ENCODE data around the gene TRAPPC3.

Gene TRAPPC3

GRCh38 chr1:36142121-36142520 is 7.2 kb downstream of the TRAPPC3 start:
- Histone ChIP-seq H3K9me3 (ENCODE audit: control insufficient read depth, low read length) (no peaks in the 10 kb centered on the region), H3K4me2 (ENCODE audit: low read length, poor library complexity, severe bottlenecking) (no peak overlapping the region), H3K27ac (ENCODE audit: low read length, poor library complexity, severe bottlenecking) (no peak overlapping the region), H3K4me3 (ENCODE audit: insufficient read depth in 1 of 2, low read depth in 1 of 2, low read length in 2 of 2) (no peak overlapping the region), H3K79me1 (replicated peaks; ENCODE audit: low read length, poor library complexity, severe bottlenecking) (peaks cover 25% of the 10 kb centered on the region), H2BK120ac (ENCODE audit: low read depth, low read length) (no peak overlapping the region), H3K4me1 (ENCODE audit: control insufficient read depth, insufficient read depth, low read depth, low read length) (peaks cover 1% of the 10 kb centered on the region), H3K9ac (ENCODE audit: low read length) (no peak overlapping the region), H3K36me3 (ENCODE audit: control insufficient read depth in 1 of 2, insufficient read depth in 2 of 2, low read depth in 1 of 2, low read length in 2 of 2) (peaks cover 18 to 38% of the 10 kb centered on the region in 2 experiments), H2AK5ac (ENCODE audit: low read length, severe bottlenecking) (no peak overlapping the region), H2BK12ac (ENCODE audit: low read length in 2 of 2) (no peak overlapping the region), H3K14ac (ENCODE audit: low read length in 2 of 2) (no peak overlapping the region), H4K91ac (ENCODE audit: low read length) (no peak overlapping the region), H2AFZ (ENCODE audit: low read depth, low read length) (no peak overlapping the region), H2BK5ac (ENCODE audit: low read depth, low read length, poor library complexity, severe bottlenecking) (no peak overlapping the region), H3K4ac (ENCODE audit: low read depth in 1 of 2, low read length in 2 of 2) (no peak overlapping the region), H3K18ac (ENCODE audit: low read depth in 1 of 2, low read length in 2 of 2) (no peak overlapping the region), H3K27me3 (ENCODE audit: control insufficient read depth in 1 of 2, insufficient read depth in 1 of 2, low read length in 2 of 2) (no peaks in the 10 kb centered on the region), H2BK15ac (ENCODE audit: low read depth, poor library complexity, severe bottlenecking) (no peak overlapping the region), H3K23ac (ENCODE audit: low read length in 2 of 2) (no peak overlapping the region), H4K8ac (ENCODE audit: low read length) (no peak overlapping the region)
- no peak for DNase-seq
- WGBS, result 54% methylated on average over 1 of the region's 1 CpG

GRCh38 chr1:36139521-36139920 is 9.8 kb downstream of the TRAPPC3 start:
- peaks cover 23% of the 10 kb centered on the region for H3K79me1 ChIP-seq (replicated peaks; ENCODE audit: low read length, poor library complexity, severe bottlenecking)
- H4K8ac ChIP-seq (ENCODE audit: low read length), result no peak overlapping the region
- DNase-seq, result no peak
- H3K36me3 ChIP-seq (ENCODE audit: control insufficient read depth in 1 of 2, insufficient read depth in 2 of 2, low read depth in 1 of 2, low read length in 2 of 2), result peaks cover 23 to 37% of the 10 kb centered on the region in 2 experiments
- H3K14ac ChIP-seq (ENCODE audit: low read length in 2 of 2), result no peak overlapping the region
- no peak overlapping the region for H4K91ac ChIP-seq (ENCODE audit: low read length)
- H2AFZ ChIP-seq (ENCODE audit: low read depth, low read length), result no peak overlapping the region
- no peaks in the 10 kb centered on the region for H3K9me3 ChIP-seq (ENCODE audit: control insufficient read depth, low read length)
- H3K4ac ChIP-seq (ENCODE audit: low read depth in 1 of 2, low read length in 2 of 2), result no peak overlapping the region
- no peak overlapping the region for H2BK120ac ChIP-seq (ENCODE audit: low read depth, low read length)
- no peak overlapping the region for H2BK5ac ChIP-seq (ENCODE audit: low read depth, low read length, poor library complexity, severe bottlenecking)
- no peak overlapping the region for H3K23ac ChIP-seq (ENCODE audit: low read length in 2 of 2)
- H2BK12ac ChIP-seq (ENCODE audit: low read length in 2 of 2), result no peak overlapping the region
- H3K4me2 ChIP-seq (ENCODE audit: low read length, poor library complexity, severe bottlenecking), result no peak overlapping the region
- H3K4me3 ChIP-seq (ENCODE audit: insufficient read depth in 1 of 2, low read depth in 1 of 2, low read length in 2 of 2), result no peak overlapping the region
- H2AK5ac ChIP-seq (ENCODE audit: low read length, severe bottlenecking), result no peak overlapping the region
- peak overlapping the region; percentile 20 for H3K9ac ChIP-seq (ENCODE audit: low read length)
- no peak overlapping the region for H3K18ac ChIP-seq (ENCODE audit: low read depth in 1 of 2, low read length in 2 of 2)
- WGBS, result 93% methylated on average over 5 of the region's 5 CpGs
- H3K27me3 ChIP-seq (ENCODE audit: control insufficient read depth in 1 of 2, insufficient read depth in 1 of 2, low read length in 2 of 2), result no peaks in the 10 kb centered on the region
- peaks cover under 1% of the 10 kb centered on the region for H3K4me1 ChIP-seq (ENCODE audit: control insufficient read depth, insufficient read depth, low read depth, low read length)
- H2BK15ac ChIP-seq (ENCODE audit: low read depth, poor library complexity, severe bottlenecking), result no peak overlapping the region
- no peak overlapping the region for H3K27ac ChIP-seq (ENCODE audit: low read length, poor library complexity, severe bottlenecking)

- Histone ChIP-seq H3K4me2 (ENCODE audit: low read length, poor library complexity, severe bottlenecking) (no peak overlapping the region), H2AK5ac (ENCODE audit: low read length, severe bottlenecking) (no peak overlapping the region), H3K4ac (ENCODE audit: low read depth in 1 of 2, low read length in 2 of 2) (no peak overlapping the region), H3K18ac (ENCODE audit: low read depth in 1 of 2, low read length in 2 of 2) (no peak overlapping the region), H3K27me3 (ENCODE audit: control insufficient read depth in 1 of 2, insufficient read depth in 1 of 2, low read length in 2 of 2) (no peaks in the 10 kb centered on the region), H2BK15ac (ENCODE audit: low read depth, poor library complexity, severe bottlenecking) (no peak overlapping the region), H2BK12ac (ENCODE audit: low read length in 2 of 2) (no peak overlapping the region), H3K36me3 (ENCODE audit: control insufficient read depth in 1 of 2, insufficient read depth in 2 of 2, low read depth in 1 of 2, low read length in 2 of 2) (peaks cover 20 to 34% of the 10 kb centered on the region in 2 experiments), H2BK5ac (ENCODE audit: low read depth, low read length, poor library complexity, severe bottlenecking) (no peak overlapping the region), H2BK120ac (ENCODE audit: low read depth, low read length) (no peak overlapping the region), H4K91ac (ENCODE audit: low read length) (no peak overlapping the region), H3K14ac (ENCODE audit: low read length in 2 of 2) (no peak overlapping the region), H3K4me3 (ENCODE audit: insufficient read depth in 1 of 2, low read depth in 1 of 2, low read length in 2 of 2) (no peak overlapping the region), H3K79me1 (replicated peaks; ENCODE audit: low read length, poor library complexity, severe bottlenecking) (peaks cover 23% of the 10 kb centered on the region), H3K23ac (ENCODE audit: low read length in 2 of 2) (no peak overlapping the region), H3K27ac (ENCODE audit: low read length, poor library complexity, severe bottlenecking) (no peak overlapping the region), H2AFZ (ENCODE audit: low read depth, low read length) (no peak overlapping the region), H3K9me3 (ENCODE audit: control insufficient read depth, low read length) (no peaks in the 10 kb centered on the region), H3K9ac (ENCODE audit: low read length) (peak overlapping the region; percentile 59), H3K4me1 (ENCODE audit: control insufficient read depth, insufficient read depth, low read depth, low read length) (peaks cover 13% of the 10 kb centered on the region), H4K8ac (ENCODE audit: low read length) (no peak overlapping the region)
- 95% methylated on average over 2 of the region's 3 CpGs for WGBS
- DNase-seq, result no peak
These were observed 11.5 kb downstream of the TRAPPC3 start for GRCh38 chr1:36137776-36138175.

GRCh38 chr1:36137226-36137625 is 12.1 kb downstream of the TRAPPC3 start:
- no peaks in the 10 kb centered on the region for H3K9me3 ChIP-seq (ENCODE audit: control insufficient read depth, low read length)
- H3K4me2 ChIP-seq (ENCODE audit: low read length, poor library complexity, severe bottlenecking), result no peak overlapping the region
- H3K27me3 ChIP-seq (ENCODE audit: control insufficient read depth in 1 of 2, insufficient read depth in 1 of 2, low read length in 2 of 2), result no peaks in the 10 kb centered on the region
- H2BK5ac ChIP-seq (ENCODE audit: low read depth, low read length, poor library complexity, severe bottlenecking), result no peak overlapping the region
- no peak overlapping the region for H3K14ac ChIP-seq (ENCODE audit: low read length in 2 of 2)
- no peak overlapping the region for H3K27ac ChIP-seq (ENCODE audit: low read length, poor library complexity, severe bottlenecking)
- no peak overlapping the region for H2AK5ac ChIP-seq (ENCODE audit: low read length, severe bottlenecking)
- H4K8ac ChIP-seq (ENCODE audit: low read length), result no peak overlapping the region
- peaks cover 23% of the 10 kb centered on the region for H3K79me1 ChIP-seq (replicated peaks; ENCODE audit: low read length, poor library complexity, severe bottlenecking)
- no peak overlapping the region for H2AFZ ChIP-seq (ENCODE audit: low read depth, low read length)
- no peak overlapping the region for H2BK15ac ChIP-seq (ENCODE audit: low read depth, poor library complexity, severe bottlenecking)
- H3K36me3 ChIP-seq (ENCODE audit: control insufficient read depth in 1 of 2, insufficient read depth in 2 of 2, low read depth in 1 of 2, low read length in 2 of 2), result peaks cover 20 to 34% of the 10 kb centered on the region in 2 experiments
- H3K4ac ChIP-seq (ENCODE audit: low read depth in 1 of 2, low read length in 2 of 2), result no peak overlapping the region
- DNase-seq, result no peak
- H3K18ac ChIP-seq (ENCODE audit: low read depth in 1 of 2, low read length in 2 of 2), result no peak overlapping the region
- H3K4me3 ChIP-seq (ENCODE audit: insufficient read depth in 1 of 2, low read depth in 1 of 2, low read length in 2 of 2), result no peak overlapping the region
- peak overlapping the region; percentile 59 for H3K9ac ChIP-seq (ENCODE audit: low read length)
- no peak overlapping the region for H2BK120ac ChIP-seq (ENCODE audit: low read depth, low read length)
- no peak overlapping the region for H4K91ac ChIP-seq (ENCODE audit: low read length)
- H2BK12ac ChIP-seq (ENCODE audit: low read length in 2 of 2), result no peak overlapping the region
- H3K23ac ChIP-seq (ENCODE audit: low read length in 2 of 2), result no peak overlapping the region
- whole genome bisulfite sequencing, result 92% methylated on average over 5 of the region's 5 CpGs
- peaks cover 13% of the 10 kb centered on the region for H3K4me1 ChIP-seq (ENCODE audit: control insufficient read depth, insufficient read depth, low read depth, low read length)

Data from mesenchymal stem cell (in vitro differentiated cells and primary cell).